ENCODE measurements around the gene GRIK4. TPM values are rescaled to one million over a fixed set of nuclear protein-coding genes. Genes with fewer than 3 reads are reported as not detected.
A peak's percentile ranks its signal among the peaks of the same experiment; 100 is the strongest.

The GRIK4 gene
- polyA plus RNA-seq, 1 experiment, result 0.55 TPM

- ChIA-PET POLR2A (no interaction called here), CTCF (no interaction called here)
- TF ChIP-seq CTCF (IDR thresholded peaks at IDR 0.05; ENCODE audit: low read depth, low read length), result no peak
- no peak overlapping the region for H3K4me3 ChIP-seq (ENCODE audit: low read depth, low read length)
- peaks cover 6% of the 10 kb centered on the region for H3K27me3 ChIP-seq (ENCODE audit: control insufficient read depth, insufficient read depth, low read length)
- H3K27ac ChIP-seq (ENCODE audit: low read depth, low read length), result no peak overlapping the region
- DNase-seq (ENCODE audit: low read depth, low spot score), result no peak
- H3K9me3 ChIP-seq (ENCODE audit: control insufficient read depth, insufficient read depth, low read length), result no peaks in the 10 kb centered on the region
Measured at GRCh38 chr11:120740380-120740779, 228.8 kb downstream of the GRIK4 start.

GRCh38 chr11:120744016-120744994 lies 232.8 kb downstream of the GRIK4 start:
- no peak for DNase-seq (ENCODE audit: low read depth, low spot score)
- ChIA-PET CTCF (interaction anchor here (1.5 kb wide), 1 partner anchor 35 kb away, joined by 3 read pairs; no protein-coding TSS in a partner anchor), POLR2A (no interaction called here)
- peak; percentile 22; the same call in 1 of the 2 replicates for TF ChIP-seq CTCF (IDR thresholded peaks at IDR 0.05; ENCODE audit: low read depth, low read length)
- peaks cover 22% of the 10 kb centered on the region for H3K27me3 ChIP-seq (ENCODE audit: control insufficient read depth, insufficient read depth, low read length)
- H3K27ac ChIP-seq (ENCODE audit: low read depth, low read length), result no peak overlapping the region
- no peak overlapping the region for H3K4me3 ChIP-seq (ENCODE audit: low read depth, low read length)
- no peaks in the 10 kb centered on the region for H3K9me3 ChIP-seq (ENCODE audit: control insufficient read depth, insufficient read depth, low read length)

- no peak for DNase-seq (ENCODE audit: low read depth, low spot score)
Measured at GRCh38 chr11:120746376-120746775, 234.8 kb downstream of the GRIK4 start.

GRCh38 chr11:120746836-120747609 lies 235.5 kb downstream of the GRIK4 start:
- Histone ChIP-seq H3K9me3 (ENCODE audit: control insufficient read depth, insufficient read depth, low read length) (no peaks in the 10 kb centered on the region), H3K4me3 (ENCODE audit: low read depth, low read length) (no peak overlapping the region), H3K27ac (ENCODE audit: low read depth, low read length) (no peak overlapping the region), H3K27me3 (ENCODE audit: control insufficient read depth, insufficient read depth, low read length) (peaks cover 26% of the 10 kb centered on the region)
- CTCF ChIA-PET, result interaction anchor here (1.8 kb wide), 1 partner anchor 55 kb away, joined by 5 read pairs; no protein-coding TSS in a partner anchor
- DNase-seq (ENCODE audit: low read depth, low spot score), result no peak
- POLR2A ChIA-PET, result no interaction called here
- TF ChIP-seq CTCF (IDR thresholded peaks at IDR 0.05; ENCODE audit: low read depth, low read length), result no peak

More at GRCh38 chr11:120746376-120746775, 234.8 kb downstream of the GRIK4 start:
- Histone ChIP-seq H3K4me3 (ENCODE audit: low read depth, low read length) (no peak overlapping the region), H3K27me3 (ENCODE audit: control insufficient read depth, insufficient read depth, low read length) (peaks cover 23% of the 10 kb centered on the region), H3K9me3 (ENCODE audit: control insufficient read depth, insufficient read depth, low read length) (no peaks in the 10 kb centered on the region), H3K27ac (ENCODE audit: low read depth, low read length) (no peak overlapping the region)
- POLR2A ChIA-PET, result no interaction called here
- CTCF ChIA-PET, result interaction anchor here (1.1 to 1.8 kb wide), 3 partner anchors 13 to 56 kb away, joined by 3 to 5 read pairs (median 3); no protein-coding TSS in a partner anchor
- no peak for TF ChIP-seq CTCF (IDR thresholded peaks at IDR 0.05; ENCODE audit: low read depth, low read length)

Data from AG04450 (cell line).